Effector memory CD8-positive, alpha-beta T cell (primary cell): ENCODE measurements around the gene EFCC1.

ENCODE experiments used
- ATAC-seq: fragments of 150-1000 bp; cut with Tn5 transposase; replicated peaks from 2 replicates; pipeline ENCODE4 v1.10.0; 2021; ENCODE audit warnings: mild to moderate bottlenecking, moderate library complexity
- DNase-seq, 3 experiments: peaks; one replicate each; pipeline ENCODE4 v3.0.0; 2021
- H3K27ac Mint-ChIP-seq, 2 donors: one replicate each; pipeline ENCODE4 v1.8.0; 2022; ENCODE audit warnings: mild to moderate bottlenecking in 2 of 2, mixed read lengths in 2 of 2, moderate library complexity in 2 of 2
- H3K27me3 Mint-ChIP-seq, 2 donors: one replicate each; pipeline ENCODE4 v1.8.0; 2022; ENCODE audit warnings: mixed read lengths in 2 of 2
- H3K36me3 Mint-ChIP-seq: one replicate; pipeline ENCODE4 v1.8.0; 2022; ENCODE audit warnings: mild to moderate bottlenecking, moderate library complexity, mixed read lengths; ENCODE audit not compliant: insufficient read depth
- H3K4me1 Mint-ChIP-seq, 2 donors: one replicate each; pipeline ENCODE4 v1.8.0; 2022; ENCODE audit warnings: low read depth in 2 of 2, mixed read lengths in 2 of 2
- H3K4me3 Mint-ChIP-seq, 2 donors: one replicate each; pipeline ENCODE4 v1.8.0; 2022; ENCODE audit warnings: mild to moderate bottlenecking in 2 of 2, mixed read lengths in 2 of 2, moderate library complexity in 2 of 2
- H3K9me3 Mint-ChIP-seq, 2 donors: one replicate each; pipeline ENCODE4 v1.8.0; 2022; ENCODE audit warnings: mixed read lengths in 2 of 2

Gene EFCC1

GRCh38 chr3:129013491-129013891 is 12.4 kb downstream of the EFCC1 start:
- Mint-ChIP-seq H3K4me1 (peaks cover 31 to 32% of the 10 kb centered on the region in 2 donors), H3K9me3 (no peaks in the 10 kb centered on the region), H3K27ac (peak overlapping the region; percentile 96 to 97), H3K4me3 (no peak overlapping the region), H3K36me3 (peaks cover 3% of the 10 kb centered on the region), H3K27me3 (no peaks in the 10 kb centered on the region)
- no peak for ATAC-seq
- DNase-seq: no peak

DNA sequence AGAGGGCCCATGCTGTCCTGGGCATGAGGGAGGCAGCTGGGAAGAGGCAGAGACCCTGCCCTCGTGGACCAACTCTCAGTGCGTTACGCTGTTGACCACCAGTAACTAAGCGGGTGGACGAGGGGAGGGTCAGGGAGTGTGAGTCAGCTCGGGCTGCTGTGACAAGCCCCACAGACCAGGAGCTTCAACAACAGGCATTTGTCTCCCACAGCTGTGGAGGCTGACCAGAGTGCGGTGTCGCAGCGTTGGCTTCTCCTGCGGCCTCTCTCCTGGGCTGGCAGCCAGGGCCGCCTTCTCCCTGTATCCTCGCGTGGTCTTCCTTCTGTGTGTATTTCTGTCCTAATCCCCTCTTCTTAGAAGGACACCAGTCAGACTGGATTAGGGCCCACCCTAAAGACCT is 13.0 kb downstream of the EFCC1 start:
- peak overlapping the region; percentile 96 to 97 for H3K27ac Mint-ChIP-seq
- DNase-seq (no peak), ATAC-seq (no peak)
- no peaks in the 10 kb centered on the region for H3K27me3 Mint-ChIP-seq
- H3K36me3 Mint-ChIP-seq: peaks cover 3% of the 10 kb centered on the region
- H3K9me3 Mint-ChIP-seq: no peaks in the 10 kb centered on the region
- no peak overlapping the region for H3K4me3 Mint-ChIP-seq
- H3K4me1 Mint-ChIP-seq: peaks cover 35% of the 10 kb centered on the region in 2 donors

DNA sequence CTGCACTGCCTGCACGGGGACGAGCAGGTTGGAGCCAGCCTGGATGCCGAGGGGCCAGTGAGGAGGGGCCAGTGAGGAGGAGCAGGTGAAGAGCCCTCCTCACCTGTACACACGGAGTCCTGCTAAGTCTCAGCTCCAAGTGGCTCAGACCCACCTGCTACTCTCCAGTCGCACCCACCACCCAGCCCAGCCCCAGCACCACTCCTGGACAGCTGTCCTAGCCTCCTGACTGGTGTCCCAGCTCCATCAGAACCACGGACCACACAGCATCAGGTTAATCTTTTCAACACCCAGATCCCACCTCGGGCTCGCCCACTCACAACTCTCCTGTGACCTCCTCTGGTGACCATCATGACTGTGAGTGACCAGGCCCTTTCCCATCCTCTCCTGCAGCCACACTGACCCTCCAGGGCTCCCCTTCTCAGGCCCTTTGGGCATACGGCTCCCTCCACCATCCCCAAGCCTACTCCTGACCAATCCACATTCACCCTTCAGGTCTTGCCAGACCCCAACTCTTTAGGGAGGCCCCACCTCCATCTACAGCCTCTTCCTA is 13.8 kb downstream of the EFCC1 start:
- Mint-ChIP-seq H3K9me3 (no peaks in the 10 kb centered on the region), H3K27me3 (no peaks in the 10 kb centered on the region), H3K4me3 (peak overlapping the region; percentile 85), H3K27ac (peak overlapping the region; percentile 96 to 97), H3K36me3 (peaks cover 3% of the 10 kb centered on the region), H3K4me1 (peaks cover 35% of the 10 kb centered on the region in 2 donors)
- DNase-seq (no peak), ATAC-seq (no peak)

GRCh38 chr3:129015388-129016105 is 14.4 kb downstream of the EFCC1 start:
- H3K27ac Mint-ChIP-seq: peak overlapping the region; percentile 96 to 97
- H3K36me3 Mint-ChIP-seq: peaks cover 3% of the 10 kb centered on the region
- peak overlapping the region; percentile 85 for H3K4me3 Mint-ChIP-seq
- ATAC-seq (peak; percentile 60), DNase-seq (peak; percentile 31 to 44 (median 35))
- H3K9me3 Mint-ChIP-seq: no peaks in the 10 kb centered on the region
- H3K27me3 Mint-ChIP-seq: no peaks in the 10 kb centered on the region
- peaks cover 35% of the 10 kb centered on the region in 2 donors for H3K4me1 Mint-ChIP-seq

DNA sequence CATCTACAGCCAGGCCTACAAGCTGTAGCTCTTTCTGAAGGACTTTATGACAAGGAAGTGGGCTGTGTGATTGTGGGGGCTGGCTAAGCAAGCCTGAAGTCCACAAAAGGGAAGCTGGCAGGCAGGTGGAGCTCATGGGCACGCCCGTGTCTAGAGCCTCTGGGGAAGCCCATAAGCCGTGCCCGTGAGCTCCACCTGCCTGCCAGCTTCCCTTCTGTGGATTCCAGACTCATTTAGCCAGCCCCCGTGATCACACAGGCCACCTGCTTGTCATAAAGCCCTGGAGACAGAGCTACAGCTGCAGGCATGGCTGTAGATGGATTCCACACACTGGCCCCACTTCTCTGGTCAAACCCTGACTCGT is 15.2 kb downstream of the EFCC1 start:
- H3K4me1 Mint-ChIP-seq: peaks cover 35% of the 10 kb centered on the region in 2 donors
- peaks cover 3% of the 10 kb centered on the region for H3K36me3 Mint-ChIP-seq
- H3K27ac Mint-ChIP-seq: peak overlapping the region; percentile 96 to 97
- ATAC-seq: peak; percentile 76
- no peaks in the 10 kb centered on the region for H3K27me3 Mint-ChIP-seq
- H3K9me3 Mint-ChIP-seq: no peaks in the 10 kb centered on the region
- DNase-seq: peak; percentile 48 to 64 (median 57)
- peak overlapping the region; percentile 85 for H3K4me3 Mint-ChIP-seq

GRCh38 chr3:129016720-129017483 is 15.8 kb downstream of the EFCC1 start:
- DNase-seq: peak in 2 of 3 experiments; percentile 50
- H3K4me1 Mint-ChIP-seq: peaks cover 37 to 38% of the 10 kb centered on the region in 2 donors
- H3K27ac Mint-ChIP-seq: peak overlapping the region; percentile 96 to 97
- H3K36me3 Mint-ChIP-seq: peaks cover 3% of the 10 kb centered on the region
- no peaks in the 10 kb centered on the region for H3K27me3 Mint-ChIP-seq
- H3K9me3 Mint-ChIP-seq: no peaks in the 10 kb centered on the region
- ATAC-seq: peak; percentile 67
- peak overlapping the region; percentile 85 for H3K4me3 Mint-ChIP-seq

- Mint-ChIP-seq H3K36me3 (peaks cover 3% of the 10 kb centered on the region), H3K27ac (peak overlapping the region; percentile 96 to 97), H3K9me3 (no peaks in the 10 kb centered on the region), H3K27me3 (no peaks in the 10 kb centered on the region), H3K4me3 (peak overlapping the region; percentile 33 to 45), H3K4me1 (peaks cover 41 to 44% of the 10 kb centered on the region in 2 donors)
- ATAC-seq (no peak), DNase-seq (no peak)
Observed at GRCh38 chr3:129017484-129017899, 16.4 kb downstream of the EFCC1 start.

DNA sequence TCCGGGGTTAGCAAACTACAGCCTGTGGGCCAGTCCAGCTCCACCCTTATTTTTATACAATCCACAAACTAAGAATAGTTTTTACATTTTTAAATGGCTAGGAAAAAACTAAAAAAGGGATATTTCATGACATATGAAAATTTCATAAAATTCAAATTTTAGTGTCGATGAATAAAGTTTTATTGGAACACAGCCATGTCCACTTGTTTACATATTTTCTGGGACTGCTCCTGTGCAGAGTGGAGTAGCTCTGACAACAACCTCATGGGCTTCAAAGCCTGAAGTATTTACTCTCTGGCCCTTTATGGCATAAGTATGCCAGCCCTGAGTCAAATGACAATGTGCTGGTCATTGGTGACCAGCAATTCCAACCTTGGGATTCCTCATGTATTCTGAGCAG is 17.2 kb downstream of the EFCC1 start:
- peaks cover 3% of the 10 kb centered on the region for H3K36me3 Mint-ChIP-seq
- H3K4me1 Mint-ChIP-seq: peaks cover 41 to 47% of the 10 kb centered on the region in 2 donors
- no peak overlapping the region for H3K4me3 Mint-ChIP-seq
- no peak for DNase-seq
- H3K27ac Mint-ChIP-seq: peak overlapping the region; percentile 96 to 97
- no peaks in the 10 kb centered on the region for H3K9me3 Mint-ChIP-seq
- H3K27me3 Mint-ChIP-seq: no peaks in the 10 kb centered on the region
- ATAC-seq: no peak

- Mint-ChIP-seq H3K36me3 (peaks cover under 1% of the 10 kb centered on the region), H3K9me3 (no peaks in the 10 kb centered on the region), H3K27me3 (no peaks in the 10 kb centered on the region), H3K27ac (peak overlapping the region; percentile 91 to 97), H3K4me1 (peaks cover 41 to 47% of the 10 kb centered on the region in 2 donors), H3K4me3 (peak overlapping the region in 1 of 2 donors; percentile 17)
- ATAC-seq (no peak), DNase-seq (no peak)
Observed at GRCh38 chr3:129018751-129019150, 17.6 kb downstream of the EFCC1 start.

DNA sequence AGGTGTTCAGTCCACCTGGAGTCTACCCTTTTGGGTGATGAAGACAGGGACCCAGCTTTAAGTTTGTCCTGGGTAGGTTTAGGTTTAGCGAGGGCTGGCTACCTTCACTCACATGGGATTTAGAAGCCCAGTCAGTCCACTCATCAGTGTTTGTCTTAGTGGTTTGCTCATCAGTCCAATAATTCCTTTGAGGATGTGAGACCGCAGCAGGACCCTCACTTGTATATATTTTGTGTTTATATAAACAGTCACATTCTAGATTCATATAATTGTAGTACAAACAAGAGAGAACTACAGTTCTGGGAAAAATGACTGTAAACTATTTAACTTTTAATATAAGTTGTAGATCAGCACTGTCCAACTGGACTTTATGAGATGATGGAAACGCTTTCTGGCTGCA is 18.2 kb downstream of the EFCC1 start:
- no peaks in the 10 kb centered on the region for H3K9me3 Mint-ChIP-seq
- H3K4me1 Mint-ChIP-seq: peaks cover 41 to 44% of the 10 kb centered on the region in 2 donors
- H3K27me3 Mint-ChIP-seq: no peaks in the 10 kb centered on the region
- DNase-seq: no peak
- H3K4me3 Mint-ChIP-seq: no peak overlapping the region
- ATAC-seq: no peak
- H3K36me3 Mint-ChIP-seq: no peaks in the 10 kb centered on the region
- peak overlapping the region in 1 of 2 donors; percentile 91 for H3K27ac Mint-ChIP-seq

GRCh38 chr3:129020691-129021090 is 19.6 kb downstream of the EFCC1 start:
- Mint-ChIP-seq H3K27ac (no peak overlapping the region), H3K27me3 (no peaks in the 10 kb centered on the region), H3K36me3 (peaks cover 4% of the 10 kb centered on the region), H3K4me3 (no peak overlapping the region), H3K9me3 (no peaks in the 10 kb centered on the region), H3K4me1 (peaks cover 32% of the 10 kb centered on the region in 2 donors)
- ATAC-seq (no peak), DNase-seq (no peak)

DNA sequence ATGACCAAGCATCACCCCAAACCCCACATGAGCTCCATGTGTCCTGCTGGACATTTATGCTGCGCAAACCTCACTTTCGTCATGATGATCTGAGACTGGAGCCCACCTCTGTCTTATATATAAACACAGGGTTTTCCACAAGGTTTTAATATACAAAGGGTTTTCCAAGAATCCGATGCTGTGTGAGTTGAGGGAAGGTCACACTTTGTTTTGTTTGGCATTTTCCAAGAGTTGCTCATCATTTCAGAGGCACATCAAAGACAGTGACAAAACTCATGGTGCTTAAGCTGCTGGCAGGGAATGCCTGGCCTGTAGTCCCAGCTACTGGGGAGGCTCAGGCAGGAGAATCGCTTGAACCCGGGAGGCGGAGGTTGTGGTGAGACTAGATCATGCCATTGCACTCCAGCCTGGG is 20.0 kb downstream of the EFCC1 start:
- DNase-seq: no peak
- no peak overlapping the region for H3K4me3 Mint-ChIP-seq
- peaks cover 27 to 31% of the 10 kb centered on the region in 2 donors for H3K4me1 Mint-ChIP-seq
- H3K27ac Mint-ChIP-seq: no peak overlapping the region
- H3K9me3 Mint-ChIP-seq: no peaks in the 10 kb centered on the region
- H3K36me3 Mint-ChIP-seq: peaks cover 4% of the 10 kb centered on the region
- ATAC-seq: no peak
- no peaks in the 10 kb centered on the region for H3K27me3 Mint-ChIP-seq

DNA sequence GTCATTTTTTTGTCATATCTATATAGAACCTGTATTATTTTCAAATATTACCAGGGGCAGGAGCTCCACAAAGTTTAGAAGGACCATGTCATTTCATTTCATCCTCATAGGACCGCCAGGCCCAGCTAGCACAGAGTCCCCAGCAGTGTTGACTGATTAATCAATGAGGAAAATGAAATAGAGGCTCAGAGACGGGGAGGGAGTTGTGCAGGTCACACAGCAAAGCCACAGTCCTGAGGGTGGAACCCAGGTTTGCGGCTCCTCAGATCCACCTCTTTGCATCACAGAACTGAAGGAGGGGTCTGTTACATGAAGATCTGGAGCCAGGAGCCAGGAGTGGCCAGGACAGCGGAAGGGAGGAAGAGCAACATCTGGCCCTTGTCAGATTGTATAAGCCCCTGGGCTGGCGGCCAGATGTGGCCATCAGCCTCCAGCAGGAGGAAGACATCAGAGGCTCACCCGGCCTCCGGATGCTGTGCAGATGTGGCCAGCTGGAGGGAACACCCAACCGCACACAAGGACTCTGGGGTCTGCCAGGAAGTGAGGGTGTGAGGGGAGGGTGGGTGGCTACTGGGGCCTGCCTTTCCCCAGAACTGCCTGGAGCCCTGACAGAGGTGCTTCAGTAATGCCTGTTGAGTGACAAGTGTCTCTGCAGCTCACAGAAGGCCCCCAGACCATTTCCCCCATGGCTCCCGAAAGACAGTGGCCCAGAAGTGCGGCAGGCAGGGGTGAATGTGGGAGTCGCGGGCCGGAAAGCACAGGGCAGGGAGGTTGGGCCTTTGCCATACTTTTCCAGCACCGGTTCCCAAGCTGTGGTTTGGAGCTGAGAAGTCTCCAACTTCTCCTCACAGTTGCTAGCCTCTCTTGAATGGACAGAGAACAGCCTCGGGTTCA is 21.3 kb downstream of the EFCC1 start:
- Mint-ChIP-seq H3K36me3 (peaks cover 11% of the 10 kb centered on the region), H3K4me3 (peak overlapping the region; percentile 56 to 65)
- ATAC-seq: no peak

More for the DNA sequence above, 21.3 kb downstream of the EFCC1 start:
- Mint-ChIP-seq H3K27ac (peak overlapping the region; percentile 66 to 77), H3K27me3 (no peaks in the 10 kb centered on the region), H3K9me3 (no peaks in the 10 kb centered on the region), H3K4me1 (peaks cover 29 to 30% of the 10 kb centered on the region in 2 donors)
- no peak for DNase-seq
